ENCODE results near the gene SHH.

DNA sequence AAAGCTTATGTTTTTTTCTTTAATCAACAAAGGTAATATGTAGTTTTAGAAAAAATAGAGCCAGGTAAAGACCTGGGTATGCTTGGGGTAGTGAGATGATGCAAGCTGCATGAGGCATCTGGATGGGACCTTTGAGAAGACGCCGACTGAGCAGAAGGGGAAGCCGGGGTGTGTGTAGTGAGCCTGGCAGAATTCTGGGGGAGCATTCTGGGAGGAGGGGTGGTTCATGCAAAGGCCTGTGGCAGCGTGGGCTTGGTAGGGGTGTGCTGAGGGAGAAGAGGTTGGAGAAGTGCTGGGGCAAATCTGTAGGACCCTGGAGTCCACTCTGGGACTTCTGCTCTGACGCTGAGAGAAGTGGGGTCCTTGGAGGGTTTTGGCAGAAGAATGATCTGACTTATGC, 33.9 kb upstream of the SHH start:
- TF ChIP-seq EZH2 (IDR thresholded peaks at IDR 0.05): no peak
- no peak for TF ChIP-seq POLR2AphosphoS5 (IDR thresholded peaks at IDR 0.05; ENCODE audit: borderline replicate concordance, low read depth, low read length)
- no peak for TF ChIP-seq FOXP2 (optimal IDR thresholded peaks at IDR 0.05; ENCODE audit: control extremely low read depth, extremely low read length, insufficient read depth)
